Measurements from ENCODE around the gene EXOC3.
A peak's percentile ranks its signal among the peaks of the same experiment; 100 is the strongest.
"Not testable (repeated sequence)": the region's sequence is repeated elsewhere in the genome, so short reads cannot be mapped to it uniquely, and the experiment has no call there.

The EXOC3 gene

DNA sequence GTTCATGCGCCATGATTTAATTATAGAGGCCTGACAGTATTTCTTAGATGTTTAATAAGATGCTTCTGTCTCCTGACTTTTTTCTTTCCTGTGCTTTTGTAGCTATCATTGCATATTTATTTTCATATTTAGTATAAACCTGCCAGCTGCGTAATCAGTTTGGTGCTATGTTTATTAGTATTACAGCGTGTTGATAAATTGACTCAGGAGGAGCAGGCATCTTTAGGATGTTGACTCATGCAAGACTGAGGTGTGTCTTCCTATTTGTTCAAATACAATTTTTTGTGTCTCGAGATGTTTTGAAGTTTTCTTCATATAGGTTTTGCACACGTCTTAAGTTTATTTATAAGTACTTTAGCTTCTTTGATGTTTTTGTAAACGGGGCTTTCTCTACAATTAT is 35.9 kb upstream of the EXOC3 start:
- DNase-seq (no peak), ATAC-seq (no peak)

GRCh38 chr5:407801-408268 is 35.1 kb upstream of the EXOC3 start:
- ATAC-seq, result no peak

GRCh38 chr5:410911-411517 is 32.0 kb upstream of the EXOC3 start:
- DNase-seq, result no peak
- ATAC-seq, result no peak

More at GRCh38 chr5:407801-408268, 35.1 kb upstream of the EXOC3 start:
- DNase-seq, result no peak

DNA sequence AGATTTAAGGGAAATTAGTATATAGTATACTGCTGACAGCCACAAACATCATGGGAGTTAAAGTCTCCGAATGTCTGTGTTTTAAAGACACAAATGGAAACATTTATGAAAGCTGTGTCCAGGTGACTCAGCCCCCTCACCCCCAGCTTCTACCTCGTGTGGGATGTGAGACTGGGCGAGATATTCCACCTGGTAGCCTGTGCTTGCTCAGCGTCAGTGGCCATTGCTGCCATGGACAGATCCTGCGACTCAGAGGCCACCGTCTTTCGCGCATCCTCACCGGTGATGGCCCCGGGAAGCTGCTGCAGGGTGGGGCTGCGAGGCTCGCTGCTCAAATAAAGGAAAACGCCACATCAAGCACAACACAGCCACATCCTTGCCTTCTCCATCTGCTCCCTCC is 31.2 kb upstream of the EXOC3 start:
- ATAC-seq (peak; percentile 90), DNase-seq (peak; percentile 66)

DNA sequence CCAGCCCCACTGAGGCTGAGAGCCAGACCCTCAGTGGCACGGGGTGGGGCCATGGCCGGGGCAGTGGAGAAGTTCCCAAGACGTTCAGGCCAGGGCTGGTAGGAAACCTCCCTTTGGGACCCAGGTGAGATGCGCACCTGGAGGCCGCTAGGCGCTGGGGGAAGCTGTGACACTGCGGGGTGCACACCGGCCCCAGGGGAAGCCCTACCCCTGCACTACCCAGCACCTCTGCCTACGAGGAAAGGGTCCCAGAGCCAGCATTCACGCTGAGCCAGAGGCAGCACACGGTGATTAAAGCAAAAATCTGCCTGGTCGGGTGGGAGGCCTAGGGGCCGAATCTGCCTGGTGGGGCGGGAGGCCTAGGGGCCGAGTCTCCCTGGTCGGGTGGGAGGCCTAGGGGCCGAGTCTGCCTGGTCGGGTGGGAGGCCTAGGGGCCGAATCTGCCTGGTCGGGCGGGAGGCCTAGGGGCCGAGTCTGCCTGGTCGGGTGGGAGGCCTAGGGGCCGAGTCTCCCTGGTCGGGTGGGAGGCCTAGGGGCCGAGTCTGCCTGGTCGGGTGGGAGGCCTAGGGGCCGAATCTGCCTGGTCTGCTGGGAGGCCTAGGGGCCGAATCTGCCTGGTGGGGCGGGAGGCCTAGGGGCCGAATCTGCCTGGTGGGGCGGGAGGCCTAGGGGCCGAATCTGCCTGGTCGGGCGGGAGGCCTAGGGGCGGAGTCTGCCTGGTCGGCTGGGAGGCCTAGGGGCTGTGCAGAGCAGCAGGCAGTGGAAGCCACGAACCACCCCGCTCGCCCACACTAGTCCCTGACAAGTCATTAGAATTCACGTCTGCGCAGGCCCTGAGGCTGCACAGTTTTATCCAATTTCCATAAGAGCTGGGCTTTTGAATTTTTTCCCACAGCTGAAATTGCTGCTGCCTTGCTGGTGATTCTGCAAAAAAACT is 27.7 kb upstream of the EXOC3 start:
- not testable (repeated sequence) for ATAC-seq, DNase-seq

DNA sequence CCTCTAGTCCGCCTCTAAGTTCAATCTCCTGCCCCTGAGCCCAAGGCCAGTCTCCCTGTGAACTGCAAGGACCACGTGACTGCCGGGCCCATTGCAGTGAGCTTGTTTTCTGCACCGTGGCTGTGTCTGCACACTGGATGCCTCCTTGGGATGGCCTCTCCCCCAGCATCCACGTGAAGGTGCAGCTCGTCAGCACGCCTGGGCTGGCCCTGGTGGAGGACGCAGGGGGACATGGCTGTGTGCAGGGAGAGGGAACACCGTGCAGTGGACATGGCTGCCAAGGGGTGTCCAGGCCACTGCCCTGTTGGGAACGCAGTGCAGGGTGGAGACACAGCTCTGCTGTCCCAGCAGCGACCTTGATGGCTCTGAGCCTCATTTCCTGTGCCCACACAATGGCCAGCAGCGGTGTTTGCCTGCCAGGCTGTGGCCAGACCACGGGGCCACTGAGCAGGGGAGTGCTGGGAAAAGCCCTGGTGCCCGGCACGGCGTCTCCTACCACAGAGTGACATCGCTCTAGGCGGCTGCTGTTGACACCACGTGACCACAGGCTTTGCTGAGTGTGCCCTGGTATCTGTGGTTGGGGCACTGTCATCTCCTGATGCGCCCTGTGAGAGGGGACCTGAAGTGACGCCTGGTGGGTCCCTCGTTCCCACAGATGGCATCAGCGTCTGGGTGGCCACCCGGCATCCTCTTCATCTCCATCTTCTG is 26.9 kb upstream of the EXOC3 start:
- DNase-seq (no peak), ATAC-seq (peak; percentile 39)

GRCh38 chr5:416636-416960 is 26.4 kb upstream of the EXOC3 start:
- no peak for DNase-seq
- ATAC-seq, result no peak

GRCh38 chr5:417301-418161 is 25.4 kb upstream of the EXOC3 start:
- ATAC-seq (no peak), DNase-seq (no peak)

- DNase-seq, result no peak
- ATAC-seq, result no peak
Observed at GRCh38 chr5:418162-419121, 24.5 kb upstream of the EXOC3 start.

- no peak for ATAC-seq
- DNase-seq, result no peak
Observed at GRCh38 chr5:419970-420369, 23.0 kb upstream of the EXOC3 start.

DNA sequence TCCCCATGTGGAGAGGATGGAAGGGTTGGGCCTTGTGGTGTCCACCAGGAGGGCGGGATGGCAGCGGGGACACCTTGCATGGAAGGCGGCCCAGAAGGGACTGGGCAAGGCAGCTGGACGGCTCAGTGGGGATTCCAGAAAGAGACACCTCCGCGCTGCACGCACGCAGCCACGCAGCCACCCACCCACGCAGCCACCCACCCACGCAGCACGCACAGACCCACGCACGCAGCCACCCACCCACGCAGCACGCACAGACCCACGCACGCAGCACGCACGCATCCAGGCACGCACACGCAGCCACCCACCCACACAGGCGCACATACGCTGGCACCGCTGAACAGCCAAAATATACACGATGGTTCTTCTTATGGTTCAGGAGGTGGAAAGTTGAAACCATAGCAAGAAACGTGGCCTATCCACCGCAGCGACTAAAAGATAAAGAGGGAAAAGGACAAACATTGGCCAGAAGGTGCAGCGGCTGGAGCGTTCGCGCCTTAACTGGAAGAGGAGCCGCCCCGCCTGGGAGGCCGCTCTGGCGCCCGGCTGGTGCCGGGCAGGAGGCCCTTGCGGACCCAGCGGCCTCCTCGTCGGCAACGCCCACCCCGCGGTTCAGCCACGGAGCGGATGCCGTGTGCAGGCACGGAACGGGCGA is 22.2 kb upstream of the EXOC3 start:
- ATAC-seq, result no peak
- DNase-seq, result no peak

- ATAC-seq (no peak), DNase-seq (no peak)
Observed at GRCh38 chr5:421287-421880, 21.6 kb upstream of the EXOC3 start.

- DNase-seq (no peak), ATAC-seq (no peak)
Observed at GRCh38 chr5:421901-422300, 21.1 kb upstream of the EXOC3 start.

DNA sequence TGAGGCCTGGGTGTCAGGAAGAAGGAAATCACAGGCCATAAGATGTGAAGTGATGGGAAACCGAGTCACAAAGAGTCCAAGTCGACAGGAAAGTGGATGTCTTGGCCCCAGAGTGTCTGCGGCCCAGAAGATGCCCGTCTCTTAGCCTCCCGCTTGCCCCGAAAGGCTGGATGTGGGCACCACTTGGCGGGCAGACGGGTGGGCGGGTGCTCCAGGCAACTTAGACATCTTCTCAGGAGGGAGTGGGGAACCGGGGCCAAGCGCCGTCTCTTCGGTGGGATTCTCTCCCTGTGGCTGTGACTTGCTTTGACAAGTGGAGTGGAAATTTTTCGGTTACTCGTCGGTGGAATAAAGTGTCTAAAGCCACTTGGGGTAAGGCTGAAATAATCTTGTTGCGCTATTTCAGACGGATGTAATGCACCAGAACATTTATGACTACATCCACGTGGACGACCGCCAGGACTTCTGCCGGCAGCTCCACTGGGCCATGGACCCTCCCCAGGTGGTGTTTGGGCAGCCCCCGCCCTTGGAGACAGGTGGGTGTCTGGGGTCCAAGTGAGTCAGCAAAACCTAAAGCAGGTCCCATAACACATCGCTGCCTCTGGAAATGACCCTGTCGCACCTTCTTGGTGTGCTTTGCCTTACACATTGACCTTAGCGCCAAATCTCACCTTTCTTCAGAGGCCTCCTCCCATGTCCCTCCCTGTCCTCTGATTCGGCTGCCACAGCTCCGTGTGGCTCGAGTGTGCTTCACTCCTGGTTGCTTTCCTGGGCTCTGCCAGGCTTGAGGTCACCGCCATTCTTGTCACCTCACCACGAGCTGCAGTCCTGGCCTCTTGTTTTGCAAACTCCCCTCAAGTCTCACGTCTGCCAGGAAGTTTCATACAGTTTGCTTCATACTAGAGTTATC is 20.4 kb upstream of the EXOC3 start:
- DNase-seq (no peak), ATAC-seq (no peak)

DNA sequence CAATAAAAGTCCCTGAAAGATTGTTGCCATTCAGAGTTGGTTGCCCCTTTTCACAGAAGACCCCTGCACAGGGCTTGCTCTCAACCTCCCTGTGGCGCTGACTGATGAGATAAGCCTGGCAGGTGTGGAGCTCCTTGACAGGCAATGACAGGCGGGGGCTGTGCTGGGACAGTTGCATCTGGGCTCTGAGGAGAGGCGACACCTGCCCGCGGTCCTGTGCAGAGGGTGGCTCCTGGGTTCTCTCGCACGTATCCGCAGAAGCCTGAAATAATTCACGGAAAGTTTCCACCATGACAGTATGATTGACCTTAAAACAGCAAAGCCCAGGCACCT is 19.8 kb upstream of the EXOC3 start:
- ATAC-seq, result no peak
- DNase-seq, result no peak

GRCh38 chr5:423626-424261 is 19.2 kb upstream of the EXOC3 start:
- ATAC-seq (no peak), DNase-seq (no peak)

- no peak for ATAC-seq
- DNase-seq, result no peak
Observed at GRCh38 chr5:424301-425110, 18.5 kb upstream of the EXOC3 start.

DNA sequence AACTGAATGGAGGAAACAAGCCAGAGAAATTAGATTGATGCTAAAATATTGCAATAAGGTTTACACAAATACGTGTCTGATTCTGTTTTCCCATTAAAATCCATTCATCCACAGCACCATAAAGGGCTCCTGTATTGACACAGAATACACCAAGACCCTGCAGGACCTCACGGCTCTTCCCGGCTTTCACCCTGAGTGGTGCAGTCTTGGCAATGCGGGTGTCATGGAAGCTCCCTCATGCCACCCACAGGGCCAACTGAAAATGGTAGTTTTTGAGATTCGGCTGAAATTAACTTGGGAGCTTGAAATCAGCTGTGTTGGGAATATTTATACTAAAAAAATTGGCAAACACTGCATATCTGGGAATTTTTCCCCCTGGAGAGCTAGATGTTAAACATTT is 17.3 kb upstream of the EXOC3 start:
- peak; percentile 34 for DNase-seq
- no peak for ATAC-seq
